ENCODE data around the gene PXMP2. TPM values are rescaled to one million over a fixed set of nuclear protein-coding genes. Genes with fewer than 3 reads are reported as not detected.
A peak's percentile ranks its signal among the peaks of the same experiment; 100 is the strongest.

PXMP2 gene
- total RNA-seq, 1 donor from 2014 or later = 25.6 TPM

- Mint-ChIP-seq H3K27me3 (ENCODE audit: unreplicated experiment) (no peaks in the 10 kb centered on the region), H3K4me3 (ENCODE audit: unreplicated experiment) (no peak overlapping the region), H3K4me1 (ENCODE audit: unreplicated experiment) (peaks cover 14% of the 10 kb centered on the region), H3K27ac (ENCODE audit: unreplicated experiment) (no peak overlapping the region), H3K36me3 (ENCODE audit: unreplicated experiment) (no peaks in the 10 kb centered on the region), H3K9me3 (ENCODE audit: unreplicated experiment) (no peaks in the 10 kb centered on the region)
- TF ChIP-seq CTCF (IDR thresholded peaks at IDR 0.05) = no peak
- DNase-seq (ENCODE audit: extremely low spot score, unreplicated experiment) = no peak
Observed at GRCh38 chr12:132708150-132708549, 20.8 kb downstream of the PXMP2 start.

GRCh38 chr12:132710043-132710404 lies 22.6 kb downstream of the PXMP2 start:
- no peak for DNase-seq (ENCODE audit: extremely low spot score, unreplicated experiment)
- H3K36me3 Mint-ChIP-seq (ENCODE audit: unreplicated experiment) = no peaks in the 10 kb centered on the region
- H3K27ac Mint-ChIP-seq (ENCODE audit: unreplicated experiment) = peak overlapping the region; percentile 54
- H3K4me3 Mint-ChIP-seq (ENCODE audit: unreplicated experiment) = peak overlapping the region; percentile 82
- peaks cover 14% of the 10 kb centered on the region for H3K4me1 Mint-ChIP-seq (ENCODE audit: unreplicated experiment)
- TF ChIP-seq CTCF (IDR thresholded peaks at IDR 0.05) = no peak
- H3K9me3 Mint-ChIP-seq (ENCODE audit: unreplicated experiment) = no peaks in the 10 kb centered on the region
- no peaks in the 10 kb centered on the region for H3K27me3 Mint-ChIP-seq (ENCODE audit: unreplicated experiment)

- Mint-ChIP-seq H3K27me3 (ENCODE audit: unreplicated experiment) (no peaks in the 10 kb centered on the region), H3K27ac (ENCODE audit: unreplicated experiment) (peak within 1 kb of the TSS; percentile 54), H3K9me3 (ENCODE audit: unreplicated experiment) (no peaks in the 10 kb centered on the region), H3K4me1 (ENCODE audit: unreplicated experiment) (peaks cover 14% of the 10 kb centered on the region), H3K4me3 (ENCODE audit: unreplicated experiment) (peak within 1 kb of the TSS; percentile 82), H3K36me3 (ENCODE audit: unreplicated experiment) (no peaks in the 10 kb centered on the region)
- peak; percentile 93 for DNase-seq (ENCODE audit: extremely low spot score, unreplicated experiment)
- no peak for TF ChIP-seq CTCF (IDR thresholded peaks at IDR 0.05)
Observed at GRCh38 chr12:132710405-132711079, 23.2 kb downstream of the PXMP2 start, which contains the start of gene PGAM5. PGAM5 (plus strand) TSS chr12:132710842; CDS start chr12:132710877, 35 bp downstream.

- Mint-ChIP-seq H3K27ac (ENCODE audit: unreplicated experiment) (peak overlapping the region; percentile 18), H3K4me3 (ENCODE audit: unreplicated experiment) (peak overlapping the region; percentile 79), H3K9me3 (ENCODE audit: unreplicated experiment) (no peaks in the 10 kb centered on the region), H3K36me3 (ENCODE audit: unreplicated experiment) (no peaks in the 10 kb centered on the region), H3K4me1 (ENCODE audit: unreplicated experiment) (peaks cover 14% of the 10 kb centered on the region), H3K27me3 (ENCODE audit: unreplicated experiment) (no peaks in the 10 kb centered on the region)
- no peak for DNase-seq (ENCODE audit: extremely low spot score, unreplicated experiment)
- TF ChIP-seq CTCF (IDR thresholded peaks at IDR 0.05) = no peak
Observed at GRCh38 chr12:132711080-132711843, 23.9 kb downstream of the PXMP2 start.

- Mint-ChIP-seq H3K36me3 (ENCODE audit: unreplicated experiment) (peaks cover 3% of the 10 kb centered on the region), H3K4me1 (ENCODE audit: unreplicated experiment) (peaks cover 14% of the 10 kb centered on the region), H3K4me3 (ENCODE audit: unreplicated experiment) (no peak overlapping the region), H3K9me3 (ENCODE audit: unreplicated experiment) (no peaks in the 10 kb centered on the region), H3K27me3 (ENCODE audit: unreplicated experiment) (no peaks in the 10 kb centered on the region), H3K27ac (ENCODE audit: unreplicated experiment) (no peak overlapping the region)
- TF ChIP-seq CTCF (IDR thresholded peaks at IDR 0.05) = no peak
- DNase-seq (ENCODE audit: extremely low spot score, unreplicated experiment) = no peak
Observed at GRCh38 chr12:132713123-132713522, 25.7 kb downstream of the PXMP2 start.
